ENCODE results near the gene NPLOC4.

Gene NPLOC4

GRCh38 chr17:81608605-81609004, 28.3 kb downstream of the NPLOC4 start (continued):
- no peak for TF ChIP-seq PRDM10 (tag by site-specific recombination; IDR thresholded peaks at IDR 0.05)
- no peak for TF ChIP-seq ZNF26 (tag by site-specific recombination; IDR thresholded peaks at IDR 0.05)
- no peak for TF ChIP-seq ZNF16 (tag by site-specific recombination; IDR thresholded peaks at IDR 0.05; ENCODE audit: low read depth)
- no peak for TF ChIP-seq ZNF394 (tag by site-specific recombination; IDR thresholded peaks at IDR 0.05; ENCODE audit: borderline replicate concordance)
- no peak for TF ChIP-seq ZNF843 (tag by site-specific recombination; IDR thresholded peaks at IDR 0.05)
- TF ChIP-seq ZNF785 (tag by site-specific recombination; IDR thresholded peaks at IDR 0.05): no peak
- TF ChIP-seq SP3 (tag by site-specific recombination; IDR thresholded peaks at IDR 0.05): no peak
- TF ChIP-seq ZNF621 (tag by site-specific recombination; IDR thresholded peaks at IDR 0.05): no peak
- no peak for TF ChIP-seq ZNF324 (tag by site-specific recombination; IDR thresholded peaks at IDR 0.05)

GRCh38 chr17:81608082-81608481, 28.8 kb downstream of the NPLOC4 start:
- H3K9me3 ChIP-seq (ENCODE audit: control insufficient read depth, insufficient read depth, low read depth, low read length): no peaks in the 10 kb centered on the region
- no peak overlapping the region for H3K4me3 ChIP-seq (ENCODE audit: low read depth, low read length)
- peaks cover 82 to 94% of the 10 kb centered on the region in 2 experiments for H3K36me3 ChIP-seq (ENCODE audit: control insufficient read depth in 2 of 2, insufficient read depth in 1 of 2, low read length in 2 of 2)
- POLR2A ChIA-PET: interaction anchor here (1.5 kb wide), 1 partner anchor 56 kb away, joined by 4 read pairs; no protein-coding TSS in a partner anchor
- H3K27ac ChIP-seq (ENCODE audit: extremely low read depth, low read depth, low read length): no peak overlapping the region; the same call in 1 of the 2 replicates
- H3K4me1 ChIP-seq (ENCODE audit: control insufficient read depth, insufficient read depth, low read length): no peaks in the 10 kb centered on the region
- TF ChIP-seq BCL11B (tag by site-specific recombination; IDR thresholded peaks at IDR 0.05; ENCODE audit: low read depth) (no peak), ZNF654 (tag by site-specific recombination; IDR thresholded peaks at IDR 0.05; ENCODE audit: low read depth) (no peak), ZNF184 (tag by site-specific recombination; IDR thresholded peaks at IDR 0.05) (no peak), ZNF169 (tag by site-specific recombination; IDR thresholded peaks at IDR 0.05) (no peak)
- CTCF ChIA-PET: interaction anchor here (0.7 to 1.8 kb wide), 3 partner anchors 13 to 315 kb away, joined by 3 to 4 read pairs (median 3); no protein-coding TSS in a partner anchor

GRCh38 chr17:81607431-81607830, 29.5 kb downstream of the NPLOC4 start:
- Histone ChIP-seq H3K4me3 (ENCODE audit: low read depth, low read length) (no peak overlapping the region), H3K9me3 (ENCODE audit: control insufficient read depth, insufficient read depth, low read depth, low read length) (no peaks in the 10 kb centered on the region), H3K4me1 (ENCODE audit: control insufficient read depth, insufficient read depth, low read length) (no peaks in the 10 kb centered on the region), H3K27ac (ENCODE audit: extremely low read depth, low read depth, low read length) (no peak overlapping the region), H3K36me3 (ENCODE audit: control insufficient read depth in 2 of 2, insufficient read depth in 1 of 2, low read length in 2 of 2) (peaks cover 82 to 93% of the 10 kb centered on the region in 2 experiments)
- no peak for TF ChIP-seq OSR2 (tag by site-specific recombination; IDR thresholded peaks at IDR 0.05)
- TF ChIP-seq AEBP2 (tag by site-specific recombination; IDR thresholded peaks at IDR 0.05; ENCODE audit: borderline replicate concordance): no peak
- no peak for TF ChIP-seq GFI1B (tag by site-specific recombination; IDR thresholded peaks at IDR 0.05)
- TF ChIP-seq ZBTB49 (tag by site-specific recombination; IDR thresholded peaks at IDR 0.05; ENCODE audit: low read depth): no peak
- TF ChIP-seq ZNF16 (tag by site-specific recombination; IDR thresholded peaks at IDR 0.05; ENCODE audit: low read depth): no peak
- no peak for TF ChIP-seq ZNF747 (tag by site-specific recombination; IDR thresholded peaks at IDR 0.05)
- TF ChIP-seq EGR2 (tag by site-specific recombination; IDR thresholded peaks at IDR 0.05; ENCODE audit: low read depth): no peak
- TF ChIP-seq ZNF18 (tag by site-specific recombination; IDR thresholded peaks at IDR 0.05): no peak
- TF ChIP-seq ZNF624 (tag by site-specific recombination; IDR thresholded peaks at IDR 0.05): no peak
- no peak for TF ChIP-seq ZNF510 (tag by site-specific recombination; IDR thresholded peaks at IDR 0.05; ENCODE audit: insufficient replicate concordance)
- TF ChIP-seq ZNF248 (tag by site-specific recombination; IDR thresholded peaks at IDR 0.05): no peak
- POLR2A ChIA-PET: interaction anchor here (1.5 kb wide), 1 partner anchor 55 kb away, joined by 4 read pairs; no protein-coding TSS in a partner anchor
- CTCF ChIA-PET: interaction anchor here (0.7 to 1.8 kb wide), 7 partner anchors 8 to 354 kb away, joined by 3 to 7 read pairs (median 3); no protein-coding TSS in a partner anchor

All from HEK293 (cell line).